Uterus (tissue), 4 donors: Measurements from ENCODE around the gene RFC5. TPM values are rescaled to one million over a fixed set of nuclear protein-coding genes. Genes with fewer than 3 reads are reported as not detected.

Source experiments
- DNase-seq, 2 donors: peaks; one replicate each; pipeline ENCODE4 v3.0.0-alpha.2; 2019 to 2020
- H3K27ac ChIP-seq, 2 donors: fragments of 200-600 bp; sonication (generic); 1 replicate in 1 of 2; 2 replicates in 1 of 2; pipeline ENCODE4 v1.5.1; 2016 to 2018
- H3K27me3 ChIP-seq, 2 donors: fragments of 200-600 bp; sonication (generic); one replicate each; pipeline ENCODE4 v1.5.1; 2018 to 2019; ENCODE audit warnings: control low read depth in 1 of 2
- H3K36me3 ChIP-seq, 2 donors: fragments of 200-600 bp; sonication (generic); one replicate each; pipeline ENCODE4 v1.5.1; 2019; ENCODE audit warnings: control low read depth in 1 of 2
- H3K4me1 ChIP-seq, 2 donors: fragments of 200-600 bp; sonication (generic); one replicate each; pipeline ENCODE4 v1.5.1; 2018 to 2019; ENCODE audit warnings: control low read depth in 1 of 2
- H3K4me3 ChIP-seq, 2 donors: fragments of 200-600 bp; sonication (generic); 1 replicate in 1 of 2; 2 replicates in 1 of 2; pipeline ENCODE4 v1.5.1; 2018 to 2019; ENCODE audit warnings: mild to moderate bottlenecking in 1 of 2
- H3K9me3 ChIP-seq, 2 donors: fragments of 200-600 bp; sonication (generic); one replicate each; pipeline ENCODE4 v1.5.1; 2019; ENCODE audit warnings: control low read depth in 1 of 2
- POLR2A ChIP-seq, 2 donors: fragments of 450-650 bp; IDR thresholded peaks; one replicate each; pipeline ENCODE4 v1.6.1; 2016; ENCODE audit warnings: antibody characterized with exemption in 2 of 2, mild to moderate bottlenecking in 1 of 2, moderate library complexity in 1 of 2
- intact Hi-C: fragments of 100-400 bp; cut with DNase I; formaldehyde crosslinking; loops from one replicate; pipeline ENCODE4 v1.15.1; 2023; ENCODE audit warnings: low total_unique reads
- total RNA-seq, 4 donors: library from RNA; depleted of rRNA in 3 of 4; stranded (reverse); fragments of >200 nt in 3 of 4; gene quantifications; one replicate each; pipeline versions ENCODE4 v1.1.0 to v1.2.4, GENCODE V29; 2014 to 2023
- TF ChIP-seq, protein P1 (sequence below), 4 experiments: fragments of 200-600 bp in 2 of 4; fragments of 450-650 bp in 2 of 4; sonication (generic) in 2 of 4; IDR thresholded peaks; one replicate each; pipeline ENCODE4 v1.5.1; 2016 to 2019; ENCODE audit warnings: antibody characterized with exemption in 4 of 4, mild to moderate bottlenecking in 2 of 4, moderate library complexity in 1 of 4
- donor health status: DM: yes; HTN: yes; CAD: no.

The RFC5 gene
- total RNA-seq, 4 donors from 2014 or later, result 4.6 to 24.7 (median 14.0) TPM

- H3K27ac ChIP-seq, result no peak overlapping the region
- no peak overlapping the region for H3K4me3 ChIP-seq
- H3K27me3 ChIP-seq, result no peaks in the 10 kb centered on the region
- no peaks in the 10 kb centered on the region for H3K4me1 ChIP-seq
- H3K9me3 ChIP-seq, result no peaks in the 10 kb centered on the region
- DNase-seq, result no peak
- H3K36me3 ChIP-seq, result no peaks in the 10 kb centered on the region
- TF ChIP-seq, protein P1, sequence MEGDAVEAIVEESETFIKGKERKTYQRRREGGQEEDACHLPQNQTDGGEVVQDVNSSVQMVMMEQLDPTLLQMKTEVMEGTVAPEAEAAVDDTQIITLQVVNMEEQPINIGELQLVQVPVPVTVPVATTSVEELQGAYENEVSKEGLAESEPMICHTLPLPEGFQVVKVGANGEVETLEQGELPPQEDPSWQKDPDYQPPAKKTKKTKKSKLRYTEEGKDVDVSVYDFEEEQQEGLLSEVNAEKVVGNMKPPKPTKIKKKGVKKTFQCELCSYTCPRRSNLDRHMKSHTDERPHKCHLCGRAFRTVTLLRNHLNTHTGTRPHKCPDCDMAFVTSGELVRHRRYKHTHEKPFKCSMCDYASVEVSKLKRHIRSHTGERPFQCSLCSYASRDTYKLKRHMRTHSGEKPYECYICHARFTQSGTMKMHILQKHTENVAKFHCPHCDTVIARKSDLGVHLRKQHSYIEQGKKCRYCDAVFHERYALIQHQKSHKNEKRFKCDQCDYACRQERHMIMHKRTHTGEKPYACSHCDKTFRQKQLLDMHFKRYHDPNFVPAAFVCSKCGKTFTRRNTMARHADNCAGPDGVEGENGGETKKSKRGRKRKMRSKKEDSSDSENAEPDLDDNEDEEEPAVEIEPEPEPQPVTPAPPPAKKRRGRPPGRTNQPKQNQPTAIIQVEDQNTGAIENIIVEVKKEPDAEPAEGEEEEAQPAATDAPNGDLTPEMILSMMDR (IDR thresholded peaks at IDR 0.05), result no peak
- no peak for TF ChIP-seq POLR2A (IDR thresholded peaks at IDR 0.05)
- intact Hi-C loops, result no loop called here
Observed at GRCh38 chr12:118034429-118035189, 18.1 kb downstream of the RFC5 start.

DNA sequence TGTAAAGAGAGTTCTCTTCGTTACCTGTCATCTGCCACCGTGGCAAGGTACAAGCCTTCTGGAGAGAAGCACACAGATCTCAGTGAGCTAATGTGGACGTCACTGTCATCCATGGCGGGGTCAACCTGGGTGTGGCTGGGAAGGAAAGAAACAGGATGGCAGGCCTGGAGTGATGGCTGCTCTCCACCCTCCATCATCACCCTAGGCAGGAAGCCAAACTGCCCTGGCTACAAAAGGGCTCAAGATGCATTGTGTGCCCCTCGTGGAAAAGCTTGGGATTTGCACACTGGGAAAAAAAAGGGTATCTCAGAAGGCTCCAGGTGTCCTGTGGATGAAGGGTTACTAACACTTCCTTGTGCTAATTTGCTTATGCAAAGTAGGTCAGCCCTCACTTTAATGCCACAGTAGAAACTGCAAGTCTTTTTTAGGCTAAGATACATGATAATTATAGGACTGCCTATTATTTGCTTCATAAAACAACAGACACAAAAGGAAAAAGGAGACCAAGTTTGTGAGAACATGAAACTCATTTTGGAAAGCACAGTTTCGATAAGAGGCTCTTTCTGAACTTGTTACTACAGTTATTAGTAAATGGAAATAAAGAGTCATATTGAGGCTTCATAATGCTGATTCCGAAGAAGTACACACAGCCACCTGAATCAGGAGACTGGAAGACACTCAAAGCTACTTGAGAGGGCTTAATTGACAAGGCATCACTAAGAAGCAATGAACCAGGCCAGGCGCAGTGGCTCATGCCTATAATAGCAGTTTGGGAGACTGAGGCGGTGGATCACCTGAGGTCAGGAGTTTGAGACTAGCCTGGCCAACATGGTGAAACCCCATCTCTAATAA, 18.9 kb downstream of the RFC5 start:
- Histone ChIP-seq H3K36me3 (no peaks in the 10 kb centered on the region), H3K27me3 (no peaks in the 10 kb centered on the region), H3K4me3 (no peak overlapping the region), H3K9me3 (no peaks in the 10 kb centered on the region), H3K4me1 (no peaks in the 10 kb centered on the region), H3K27ac (no peak overlapping the region)
- no peak for DNase-seq
- TF ChIP-seq POLR2A (IDR thresholded peaks at IDR 0.05), result no peak
- TF ChIP-seq, protein P1 (IDR thresholded peaks at IDR 0.05), result no peak
- intact Hi-C loops, result no loop called here

- H3K9me3 ChIP-seq, result no peaks in the 10 kb centered on the region
- intact Hi-C loops, result no loop called here
- H3K4me1 ChIP-seq, result no peaks in the 10 kb centered on the region
- no peaks in the 10 kb centered on the region for H3K36me3 ChIP-seq
- H3K27me3 ChIP-seq, result no peaks in the 10 kb centered on the region
- H3K27ac ChIP-seq, result no peak overlapping the region
- DNase-seq, result no peak
- no peak for TF ChIP-seq POLR2A (IDR thresholded peaks at IDR 0.05)
- TF ChIP-seq, protein P1 (IDR thresholded peaks at IDR 0.05), result no peak
- no peak overlapping the region for H3K4me3 ChIP-seq
Observed at GRCh38 chr12:118036672-118037411, 20.3 kb downstream of the RFC5 start.

GRCh38 chr12:118038137-118038536, 21.6 kb downstream of the RFC5 start:
- intact Hi-C loops, result no loop called here
- H3K4me1 ChIP-seq, result no peaks in the 10 kb centered on the region
- no peaks in the 10 kb centered on the region for H3K27me3 ChIP-seq
- H3K27ac ChIP-seq, result no peak overlapping the region
- TF ChIP-seq, protein P1 (IDR thresholded peaks at IDR 0.05), result no peak
- no peak for TF ChIP-seq POLR2A (IDR thresholded peaks at IDR 0.05)
- DNase-seq, result no peak
- no peaks in the 10 kb centered on the region for H3K36me3 ChIP-seq
- no peak overlapping the region for H3K4me3 ChIP-seq
- H3K9me3 ChIP-seq, result no peaks in the 10 kb centered on the region
